Mesendoderm (in vitro differentiated cells): ENCODE data around the gene ABCC9.

Experiments used
- DNase-seq: peaks from one replicate; pipeline ENCODE4 v3.0.0; 2013
- H2AK5ac ChIP-seq: 2 replicates; pipeline ENCODE4 v1.6.1; 2013; ENCODE audit warnings: low read length, inconsistent platforms
- H2BK120ac ChIP-seq: 2 replicates; pipeline ENCODE4 v1.6.1; 2013; ENCODE audit warnings: low read depth, mild to moderate bottlenecking, low read length, moderate library complexity, mixed read lengths
- H2BK15ac ChIP-seq: replicated peaks from 2 replicates; pipeline ENCODE4 v1.6.1; 2013; ENCODE audit warnings: low read depth, mild to moderate bottlenecking, moderate library complexity
- H2BK5ac ChIP-seq: 2 replicates; pipeline ENCODE4 v1.6.1; 2013; ENCODE audit warnings: low read length, inconsistent platforms
- H3K18ac ChIP-seq: 2 replicates; pipeline ENCODE4 v1.6.1; 2013; ENCODE audit warnings: mild to moderate bottlenecking, low read length, mixed read lengths
- H3K23ac ChIP-seq: one replicate; pipeline ENCODE4 v1.6.1; 2013; ENCODE audit warnings: low read length
- H3K27ac ChIP-seq: 2 replicates; pipeline ENCODE4 v1.5.1; 2013; ENCODE audit warnings: low read depth, mild to moderate bottlenecking, inconsistent platforms, low read length, moderate library complexity
- H3K27me3 ChIP-seq: 2 replicates; pipeline ENCODE4 v1.6.1; 2013; ENCODE audit warnings: low read length, control low read depth, mild to moderate bottlenecking, inconsistent platforms; ENCODE audit not compliant: insufficient read depth, poor library complexity
- H3K36me3 ChIP-seq: 2 replicates; pipeline ENCODE4 v1.6.1; 2013; ENCODE audit warnings: low read length, inconsistent platforms; ENCODE audit not compliant: control insufficient read depth, insufficient read depth
- H3K4ac ChIP-seq: one replicate; pipeline ENCODE4 v1.6.1; 2013; ENCODE audit warnings: low read depth, mild to moderate bottlenecking, low read length, moderate library complexity
- H3K4me1 ChIP-seq: 2 replicates; pipeline ENCODE4 v1.6.1; 2013; ENCODE audit warnings: low read depth, low read length, inconsistent platforms; ENCODE audit not compliant: control insufficient read depth
- H3K4me2 ChIP-seq: 2 replicates; pipeline ENCODE4 v1.6.1; 2013; ENCODE audit warnings: low read length
- H3K4me3 ChIP-seq: 2 replicates; pipeline ENCODE4 v1.5.1; 2013; ENCODE audit warnings: mild to moderate bottlenecking, low read length
- H3K56ac ChIP-seq: one replicate; pipeline ENCODE4 v1.6.1; 2013; ENCODE audit warnings: low read length
- H3K79me1 ChIP-seq: 2 replicates; pipeline ENCODE4 v1.6.1; 2013; ENCODE audit warnings: low read length, inconsistent platforms
- H3K79me2 ChIP-seq: 2 replicates; pipeline ENCODE4 v1.6.1; 2013; ENCODE audit warnings: mild to moderate bottlenecking, low read length; ENCODE audit not compliant: control insufficient read depth, insufficient read depth
- H3K9ac ChIP-seq: 2 replicates; pipeline ENCODE4 v1.6.1; 2013; ENCODE audit warnings: low read length, inconsistent platforms
- H4K5ac ChIP-seq: one replicate; pipeline ENCODE4 v1.6.1; 2013; ENCODE audit warnings: low read length
- H4K8ac ChIP-seq: one replicate; pipeline ENCODE4 v1.6.1; 2013; ENCODE audit warnings: low read depth, mild to moderate bottlenecking, control low read depth, low read length, moderate library complexity
- WGBS: extraction: QIAGEN DNeasy Blood & Tissue Kit; methylation state at CpG from one replicate; pipeline ENCODE4 v1.1.7; 2013; ENCODE audit warnings: low lambda C conversion rate, missing lambda C conversion rate; ENCODE audit not compliant: insufficient coverage; ENCODE audit errors: extremely low coverage; 5-methylcytosine and 5-hydroxymethylcytosine counted together

The ABCC9 gene

GRCh38 chr12:21865846-21866245 lies 75.4 kb downstream of the ABCC9 start:
- Histone ChIP-seq H2BK15ac (no peak overlapping the region), H2BK5ac (no peak overlapping the region), H3K27me3 (no peaks in the 10 kb centered on the region), H4K8ac (no peak overlapping the region), H3K4me2 (no peak overlapping the region), H4K5ac (no peak overlapping the region), H3K56ac (no peak overlapping the region), H3K27ac (no peak overlapping the region), H3K4me3 (no peak overlapping the region), H2AK5ac (no peak overlapping the region), H3K4me1 (no peaks in the 10 kb centered on the region), H3K9ac (no peak overlapping the region), H3K23ac (no peak overlapping the region), H3K36me3 (no peaks in the 10 kb centered on the region), H3K79me2 (no peaks in the 10 kb centered on the region), H3K18ac (no peak overlapping the region), H2BK120ac (no peak overlapping the region), H3K4ac (no peak overlapping the region), H3K79me1 (no peaks in the 10 kb centered on the region)
- DNase-seq: no peak

- Histone ChIP-seq H3K27ac (no peak overlapping the region), H3K4ac (no peak overlapping the region), H3K36me3 (no peaks in the 10 kb centered on the region), H3K79me2 (no peaks in the 10 kb centered on the region), H3K9ac (no peak overlapping the region), H3K23ac (no peak overlapping the region), H2BK120ac (no peak overlapping the region), H3K18ac (no peak overlapping the region), H4K8ac (no peak overlapping the region), H2BK5ac (no peak overlapping the region), H3K56ac (no peak overlapping the region), H4K5ac (no peak overlapping the region), H3K4me3 (no peak overlapping the region), H3K4me2 (no peak overlapping the region), H3K27me3 (no peaks in the 10 kb centered on the region), H3K4me1 (no peaks in the 10 kb centered on the region), H2AK5ac (no peak overlapping the region), H2BK15ac (no peak overlapping the region), H3K79me1 (no peaks in the 10 kb centered on the region)
- DNase-seq: no peak
- WGBS: no CpG with 5 or more reads among the region's 2 CpGs
Observed at GRCh38 chr12:21860534-21860933, 80.7 kb downstream of the ABCC9 start.

GRCh38 chr12:21860128-21860527 lies 81.1 kb downstream of the ABCC9 start:
- Histone ChIP-seq H3K4me1 (no peaks in the 10 kb centered on the region), H3K79me1 (no peaks in the 10 kb centered on the region), H3K9ac (no peak overlapping the region), H3K56ac (no peak overlapping the region), H3K27me3 (no peaks in the 10 kb centered on the region), H3K4me3 (no peak overlapping the region), H3K4ac (no peak overlapping the region), H2BK15ac (no peak overlapping the region), H2BK5ac (no peak overlapping the region), H3K79me2 (no peaks in the 10 kb centered on the region), H4K5ac (no peak overlapping the region), H4K8ac (no peak overlapping the region), H3K18ac (no peak overlapping the region), H3K27ac (no peak overlapping the region), H2AK5ac (no peak overlapping the region), H2BK120ac (no peak overlapping the region), H3K23ac (no peak overlapping the region), H3K36me3 (no peaks in the 10 kb centered on the region), H3K4me2 (no peak overlapping the region)
- no CpG with 5 or more reads among the region's 4 CpGs for WGBS
- no peak for DNase-seq

- DNase-seq: no peak
- Histone ChIP-seq H3K4me2 (no peak overlapping the region), H3K36me3 (no peaks in the 10 kb centered on the region), H3K27me3 (no peaks in the 10 kb centered on the region), H3K23ac (no peak overlapping the region), H2BK15ac (no peak overlapping the region), H3K18ac (no peak overlapping the region), H3K4ac (no peak overlapping the region), H3K56ac (no peak overlapping the region), H3K79me1 (no peaks in the 10 kb centered on the region), H2AK5ac (no peak overlapping the region), H2BK120ac (no peak overlapping the region), H3K9ac (no peak overlapping the region), H3K27ac (no peak overlapping the region), H3K79me2 (no peaks in the 10 kb centered on the region), H4K5ac (no peak overlapping the region), H3K4me1 (no peaks in the 10 kb centered on the region), H3K4me3 (no peak overlapping the region), H4K8ac (no peak overlapping the region), H2BK5ac (no peak overlapping the region)
- no CpG with 5 or more reads among the region's 5 CpGs for WGBS
Observed at GRCh38 chr12:21852251-21852650, 89.0 kb downstream of the ABCC9 start.

- H3K79me2 ChIP-seq: no peaks in the 10 kb centered on the region
- WGBS: no CpG with 5 or more reads among the region's 1 CpG
- H4K8ac ChIP-seq: no peak overlapping the region
- no peak overlapping the region for H3K18ac ChIP-seq
- no peak overlapping the region for H3K4me2 ChIP-seq
- no peak overlapping the region for H3K4me3 ChIP-seq
- H3K9ac ChIP-seq: no peak overlapping the region
- no peaks in the 10 kb centered on the region for H3K4me1 ChIP-seq
- no peak overlapping the region for H3K56ac ChIP-seq
- H2AK5ac ChIP-seq: no peak overlapping the region
- no peak overlapping the region for H2BK120ac ChIP-seq
- H3K4ac ChIP-seq: no peak overlapping the region
- no peak overlapping the region for H4K5ac ChIP-seq
- no peak for DNase-seq
- no peaks in the 10 kb centered on the region for H3K79me1 ChIP-seq
- H3K36me3 ChIP-seq: no peaks in the 10 kb centered on the region
- no peak overlapping the region for H2BK15ac ChIP-seq
- no peak overlapping the region for H3K27ac ChIP-seq
- no peak overlapping the region for H3K23ac ChIP-seq
- no peaks in the 10 kb centered on the region for H3K27me3 ChIP-seq
- no peak overlapping the region for H2BK5ac ChIP-seq
Observed at GRCh38 chr12:21851151-21851550, 90.1 kb downstream of the ABCC9 start.

- Histone ChIP-seq H3K18ac (no peak overlapping the region), H2AK5ac (no peak overlapping the region), H3K23ac (no peak overlapping the region), H2BK120ac (no peak overlapping the region), H3K27me3 (no peaks in the 10 kb centered on the region), H3K79me2 (no peaks in the 10 kb centered on the region), H3K4me1 (no peaks in the 10 kb centered on the region), H3K27ac (no peak overlapping the region), H4K5ac (no peak overlapping the region), H3K4me3 (no peak overlapping the region), H3K56ac (no peak overlapping the region), H4K8ac (no peak overlapping the region), H3K4me2 (no peak overlapping the region), H2BK15ac (no peak overlapping the region), H3K9ac (no peak overlapping the region), H3K79me1 (no peaks in the 10 kb centered on the region), H3K4ac (no peak overlapping the region), H3K36me3 (no peaks in the 10 kb centered on the region), H2BK5ac (no peak overlapping the region)
- WGBS: no CpG with 5 or more reads among the region's 4 CpGs
- DNase-seq: no peak
Observed at GRCh38 chr12:21850419-21850818, 90.8 kb downstream of the ABCC9 start.
